Body of pancreas (tissue), 4 donors: ENCODE measurements around the gene SNRNP70. TPM values are rescaled to one million over a fixed set of nuclear protein-coding genes. Genes with fewer than 3 reads are reported as not detected.

ENCODE experiments used
- ATAC-seq: fragments of 150-250 bp; one replicate; pipeline ENCODE4 v1.9.1; 2016
- DNase-seq, 4 donors: peaks; one replicate each; pipeline ENCODE4 v3.0.0-alpha.2; 2019
- H3K27ac ChIP-seq, 4 donors: fragments of 200-600 bp; sonication (generic); 1 replicate in 3 of 4; 2 replicates in 1 of 4; pipeline versions ENCODE4 v1.5.1 to v1.6.1; 2016 to 2019; ENCODE audit warnings: mild to moderate bottlenecking in 1 of 4, mixed read lengths in 1 of 4, moderate library complexity in 1 of 4
- H3K27me3 ChIP-seq, 2 donors: fragments of 200-600 bp; sonication (generic); one replicate each; pipeline ENCODE4 v1.6.0; 2016; ENCODE audit warnings: mild to moderate bottlenecking in 1 of 2
- H3K36me3 ChIP-seq, 2 donors: fragments of 200-600 bp; sonication (generic); replicated peaks in 1 of 2; 2 replicates each; pipeline ENCODE4 v1.5.1; 2016; ENCODE audit warnings: low read depth in 2 of 2; ENCODE audit not compliant: insufficient read depth in 1 of 2
- H3K4me1 ChIP-seq: fragments of 200-600 bp; sonication (generic); one replicate; pipeline ENCODE4 v1.6.0; 2016
- H3K4me3 ChIP-seq, 2 donors: fragments of 200-600 bp; sonication (generic); 1 replicate in 1 of 2; 2 replicates in 1 of 2; pipeline ENCODE4 v1.5.1; 2016 to 2019
- H3K9me3 ChIP-seq, 3 donors: fragments of 200-600 bp; sonication (generic); 1 replicate in 2 of 3; 2 replicates in 1 of 3; pipeline ENCODE4 v1.5.1; 2016
- POLR2A ChIP-seq, 3 donors: fragments of 450-650 bp; IDR thresholded peaks; one replicate each; pipeline ENCODE4 v1.6.1; 2016; ENCODE audit warnings: antibody characterized with exemption in 3 of 3, mild to moderate bottlenecking in 2 of 3
- WGBS, 2 donors: methylation state at CpG; one replicate each; pipeline ENCODE4 v1.1.5; 2017; 5-methylcytosine and 5-hydroxymethylcytosine counted together
- intact Hi-C: fragments of 100-400 bp; cut with DNase I; formaldehyde crosslinking; loops from one replicate; pipeline ENCODE4 v1.15.1; 2023
- total RNA-seq, 2 donors: library from RNA; depleted of rRNA; stranded (reverse); fragments of >200 nt; gene quantifications; one replicate each; pipeline ENCODE4 v1.1.0, GENCODE V29; 2016
- TF ChIP-seq, protein P1 (sequence below), 7 experiments: fragments of 450-650 bp in 4 of 7; fragments of 200-600 bp in 3 of 7; sonication (generic) in 3 of 7; IDR thresholded peaks; one replicate each; pipeline ENCODE4 v1.5.1; 2016 to 2019; ENCODE audit warnings: antibody characterized with exemption in 7 of 7

SNRNP70 gene
- total RNA-seq, 2 donors from 2014 or later = 199 to 588 TPM

DNA sequence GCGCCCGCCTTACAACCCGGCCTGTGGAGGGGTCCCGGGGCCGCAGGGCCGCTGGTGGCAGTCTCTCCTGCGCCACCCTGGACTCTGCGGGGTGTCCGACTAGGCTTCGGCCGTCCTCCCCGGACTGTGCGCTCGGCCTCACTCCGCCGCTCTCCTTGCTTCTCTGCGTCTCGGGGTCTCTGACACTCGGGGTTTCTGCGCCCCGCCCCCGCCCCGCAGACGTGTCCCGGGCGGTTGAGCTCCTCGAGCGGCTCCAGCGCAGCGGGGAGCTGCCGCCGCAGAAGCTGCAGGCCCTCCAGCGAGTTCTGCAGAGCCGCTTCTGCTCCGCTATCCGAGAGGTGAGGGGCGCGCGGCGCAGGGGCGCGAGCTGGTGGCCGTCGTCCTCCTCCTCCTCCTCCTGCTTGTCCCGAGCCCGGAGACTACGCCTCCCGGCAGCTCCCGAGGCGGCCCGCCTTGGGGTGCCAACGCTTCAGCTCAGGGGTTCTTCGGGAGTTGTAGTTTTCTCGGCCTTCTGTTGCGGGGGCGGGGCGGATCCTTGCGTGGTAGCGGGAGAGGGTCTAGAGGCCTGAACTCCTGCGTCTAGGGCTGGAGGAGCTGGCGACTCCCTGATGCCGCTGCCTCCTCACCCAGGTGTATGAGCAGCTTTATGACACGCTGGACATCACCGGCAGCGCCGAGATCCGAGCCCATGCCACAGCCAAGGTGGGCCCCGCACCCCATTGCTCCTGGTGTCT lies 29.5 kb downstream of the SNRNP70 start:
- Histone ChIP-seq H3K27me3 (no peaks in the 10 kb centered on the region), H3K4me3 (peak overlapping the region; percentile 70 to 80), H3K36me3 (no peaks in the 10 kb centered on the region), H3K9me3 (no peaks in the 10 kb centered on the region), H3K4me1 (peaks cover 35% of the 10 kb centered on the region), H3K27ac (peak overlapping the region in 3 of 4 donors; percentile 63 to 73 (median 68))
- ATAC-seq (no peak), DNase-seq (peak; percentile 62 to 74 (median 73))
- WGBS, 2 donors = 8 to 82% methylated on average over 7 to 65 of the region's 68 CpGs
- TF ChIP-seq POLR2A (IDR thresholded peaks at IDR 0.05) = peak in 1 of 3 donors; percentile 27
- TF ChIP-seq, protein P1, sequence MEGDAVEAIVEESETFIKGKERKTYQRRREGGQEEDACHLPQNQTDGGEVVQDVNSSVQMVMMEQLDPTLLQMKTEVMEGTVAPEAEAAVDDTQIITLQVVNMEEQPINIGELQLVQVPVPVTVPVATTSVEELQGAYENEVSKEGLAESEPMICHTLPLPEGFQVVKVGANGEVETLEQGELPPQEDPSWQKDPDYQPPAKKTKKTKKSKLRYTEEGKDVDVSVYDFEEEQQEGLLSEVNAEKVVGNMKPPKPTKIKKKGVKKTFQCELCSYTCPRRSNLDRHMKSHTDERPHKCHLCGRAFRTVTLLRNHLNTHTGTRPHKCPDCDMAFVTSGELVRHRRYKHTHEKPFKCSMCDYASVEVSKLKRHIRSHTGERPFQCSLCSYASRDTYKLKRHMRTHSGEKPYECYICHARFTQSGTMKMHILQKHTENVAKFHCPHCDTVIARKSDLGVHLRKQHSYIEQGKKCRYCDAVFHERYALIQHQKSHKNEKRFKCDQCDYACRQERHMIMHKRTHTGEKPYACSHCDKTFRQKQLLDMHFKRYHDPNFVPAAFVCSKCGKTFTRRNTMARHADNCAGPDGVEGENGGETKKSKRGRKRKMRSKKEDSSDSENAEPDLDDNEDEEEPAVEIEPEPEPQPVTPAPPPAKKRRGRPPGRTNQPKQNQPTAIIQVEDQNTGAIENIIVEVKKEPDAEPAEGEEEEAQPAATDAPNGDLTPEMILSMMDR (IDR thresholded peaks at IDR 0.05) = no peak
- intact Hi-C loops = loop anchor here (5.0 kb wide), 1 partner anchor 33 kb away; no protein-coding TSS in a partner anchor

- 43 to 82% methylated on average over 1 of the region's 1 CpG for WGBS, 2 donors
- intact Hi-C loops = no loop called here
Measured at GRCh38 chr19:49116544-49116943, 31.3 kb downstream of the SNRNP70 start.

DNA sequence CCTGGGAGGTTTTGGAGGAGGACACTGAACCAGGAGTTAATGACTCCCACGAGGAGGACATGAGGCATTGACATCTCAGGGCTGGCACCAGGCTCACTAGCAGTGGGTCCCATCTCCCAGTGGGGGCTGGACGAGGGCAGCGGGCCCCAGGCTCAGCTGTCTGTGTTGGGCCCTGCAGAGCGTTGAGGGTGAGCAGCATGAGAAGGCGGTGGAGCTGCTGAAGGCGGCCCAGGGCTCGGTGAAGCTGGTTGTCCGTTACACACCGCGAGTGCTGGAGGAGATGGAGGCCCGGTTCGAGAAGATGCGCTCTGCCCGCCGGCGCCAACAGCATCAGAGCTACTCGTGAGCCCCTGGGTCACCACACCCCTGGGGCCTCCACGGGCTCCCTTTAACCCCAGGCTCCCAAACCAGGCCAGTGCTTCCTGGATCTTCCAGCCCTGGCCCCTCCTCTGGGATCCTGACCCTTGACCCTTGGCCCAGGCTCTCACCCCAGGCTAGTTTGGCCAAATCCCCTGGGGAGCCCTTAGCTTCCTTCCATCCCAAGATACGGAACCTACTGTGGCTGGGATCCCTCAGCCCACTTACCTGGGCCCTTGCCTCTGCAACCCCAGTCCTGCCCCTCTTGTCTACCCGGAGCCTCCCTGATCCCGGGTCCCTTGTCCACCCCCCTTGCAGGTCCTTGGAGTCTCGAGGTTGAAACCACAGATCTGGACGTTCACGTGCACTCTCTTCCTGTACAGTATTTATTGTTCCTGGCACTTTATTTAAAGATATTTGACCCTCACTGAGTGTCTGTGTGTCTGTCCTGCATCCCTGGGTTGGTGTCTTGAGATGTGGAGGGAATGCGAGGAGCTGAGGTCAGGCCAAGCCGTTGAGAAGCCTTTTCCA lies 32.7 kb downstream of the SNRNP70 start:
- no peak for TF ChIP-seq POLR2A (IDR thresholded peaks at IDR 0.05)
- TF ChIP-seq, protein P1 (IDR thresholded peaks at IDR 0.05) = no peak
- no peak for ATAC-seq
- intact Hi-C loops = no loop called here
- H3K4me3 ChIP-seq = no peak overlapping the region
- H3K27me3 ChIP-seq = no peaks in the 10 kb centered on the region
- peaks cover 36% of the 10 kb centered on the region for H3K4me1 ChIP-seq
- no peaks in the 10 kb centered on the region for H3K9me3 ChIP-seq
- peak overlapping the region; percentile 97 to 100 (median 99) for H3K27ac ChIP-seq
- no peak for DNase-seq
- 50 to 60% methylated on average over 21 to 24 of the region's 26 CpGs for WGBS, 2 donors
- no peaks in the 10 kb centered on the region for H3K36me3 ChIP-seq

More at GRCh38 chr19:49116544-49116943, 31.3 kb downstream of the SNRNP70 start:
- TF ChIP-seq, protein P1 (IDR thresholded peaks at IDR 0.05) = no peak
- TF ChIP-seq POLR2A (IDR thresholded peaks at IDR 0.05) = no peak
- Histone ChIP-seq H3K36me3 (no peaks in the 10 kb centered on the region), H3K4me3 (no peak overlapping the region), H3K4me1 (peaks cover 36% of the 10 kb centered on the region), H3K9me3 (no peaks in the 10 kb centered on the region), H3K27ac (no peak overlapping the region), H3K27me3 (no peaks in the 10 kb centered on the region)
- ATAC-seq = no peak
- DNase-seq = peak in 1 of 4 donors; percentile 50

DNA sequence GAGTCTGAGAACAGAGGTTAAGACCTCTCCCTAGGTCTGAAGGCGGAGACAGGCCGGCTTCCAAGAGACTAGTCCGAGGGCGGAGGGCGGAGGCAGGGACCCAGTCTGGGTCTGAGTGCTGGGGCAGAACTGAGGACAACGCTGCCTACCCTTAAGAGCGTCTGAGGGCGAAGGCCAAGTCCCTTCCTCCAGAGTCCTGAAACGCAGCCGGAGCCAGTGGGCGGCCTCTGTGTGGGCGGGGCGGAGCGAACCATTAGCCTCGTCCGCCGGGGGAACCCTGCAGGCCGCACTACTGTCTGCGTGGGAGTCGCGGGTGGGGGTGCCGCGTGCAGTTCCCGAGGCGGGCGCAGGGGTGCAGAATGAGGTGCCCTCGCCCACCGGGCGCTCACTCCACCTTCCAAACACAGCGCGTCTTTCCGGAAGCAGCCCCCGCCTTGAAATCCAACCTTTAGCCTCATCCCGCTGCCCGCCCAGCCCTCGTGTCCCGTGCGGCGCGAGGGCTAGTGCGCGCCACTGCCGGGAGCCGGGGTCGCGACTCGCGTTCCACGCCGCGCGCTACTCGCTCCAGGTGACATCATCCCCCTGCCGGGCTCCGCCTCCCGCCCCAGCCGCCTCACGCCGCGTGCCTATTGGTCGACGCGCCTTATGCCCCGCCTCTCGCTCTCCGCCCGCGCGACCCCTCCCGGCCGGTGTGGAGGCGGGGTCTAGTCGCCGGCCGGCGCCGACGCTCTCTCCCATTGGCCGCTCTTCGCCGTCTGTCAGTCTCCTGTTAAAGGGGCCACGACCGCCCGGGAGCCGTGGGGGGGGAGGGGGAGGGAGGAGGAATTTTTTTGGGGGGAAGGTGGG lies 33.5 kb downstream of the SNRNP70 start, which contains the start of gene C19orf73:
Gene C19orf73, minus strand, starts transcription at position 579 of the 846 bp plus-strand sequence. Its CDS starts 121 bp downstream, at position 458.
- Histone ChIP-seq H3K27me3 (no peaks in the 10 kb centered on the region), H3K36me3 (no peaks in the 10 kb centered on the region), H3K4me3 (peak within 1 kb of the TSS; percentile 24 to 73), H3K27ac (peak within 1 kb of the TSS; percentile 97 to 100 (median 99)), H3K9me3 (no peaks in the 10 kb centered on the region), H3K4me1 (peaks cover 34% of the 10 kb centered on the region)
- peak; percentile 96 to 97 (median 96) for DNase-seq
- 0% methylated on average over 6 to 76 of the region's 85 CpGs for whole genome bisulfite sequencing, 2 donors
- TF ChIP-seq, protein P1 (IDR thresholded peaks at IDR 0.05) = peak in 3 of 7 experiments; percentile 15 to 35 (median 26)
- TF ChIP-seq POLR2A (IDR thresholded peaks at IDR 0.05) = peak; percentile 70 to 72 (median 71)
- ATAC-seq = peak; percentile 87
- intact Hi-C loops = no loop called here
